Measurements from ENCODE around the gene GPR142.

The GPR142 gene

GRCh38 chr17:74330446-74330845, 36.9 kb upstream of the GPR142 start:
- Histone ChIP-seq H3K9ac (ENCODE audit: insufficient read length) (no peak overlapping the region), H3K36me3 (ENCODE audit: insufficient read depth, low read length) (no peaks in the 10 kb centered on the region), H3K9me3 (ENCODE audit: low read depth, low read length) (no peaks in the 10 kb centered on the region), H3K4me3 (no peak overlapping the region), H3K27ac (no peak overlapping the region)
- TF ChIP-seq POLR2AphosphoS5 (IDR thresholded peaks at IDR 0.05; ENCODE audit: borderline replicate concordance, low read depth, low read length) (no peak), EZH2 (IDR thresholded peaks at IDR 0.05) (no peak), FOXP2 (optimal IDR thresholded peaks at IDR 0.05; ENCODE audit: control extremely low read depth, extremely low read length, insufficient read depth) (no peak)
- no peak for DNase-seq (ENCODE audit: low read depth, low spot score)

- TF ChIP-seq POLR2AphosphoS5 (IDR thresholded peaks at IDR 0.05; ENCODE audit: borderline replicate concordance, low read depth, low read length): no peak
- no peak for TF ChIP-seq EZH2 (IDR thresholded peaks at IDR 0.05)
- TF ChIP-seq FOXP2 (optimal IDR thresholded peaks at IDR 0.05; ENCODE audit: control extremely low read depth, extremely low read length, insufficient read depth): no peak
- no peak for DNase-seq (ENCODE audit: low read depth, low spot score)
- H3K9me3 ChIP-seq (ENCODE audit: low read depth, low read length): no peaks in the 10 kb centered on the region
- H3K4me3 ChIP-seq: no peak overlapping the region
- H3K9ac ChIP-seq (ENCODE audit: insufficient read length): no peak overlapping the region
- H3K27ac ChIP-seq: no peak overlapping the region
- no peaks in the 10 kb centered on the region for H3K36me3 ChIP-seq (ENCODE audit: insufficient read depth, low read length)
These were observed 35.2 kb upstream of the GPR142 start for GRCh38 chr17:74332017-74332650.

- H3K27ac ChIP-seq: no peak overlapping the region
- TF ChIP-seq EZH2 (IDR thresholded peaks at IDR 0.05) (no peak), FOXP2 (optimal IDR thresholded peaks at IDR 0.05; ENCODE audit: control extremely low read depth, extremely low read length, insufficient read depth) (no peak), POLR2AphosphoS5 (IDR thresholded peaks at IDR 0.05; ENCODE audit: borderline replicate concordance, low read depth, low read length) (no peak)
- no peak for DNase-seq (ENCODE audit: low read depth, low spot score)
These were observed 34.5 kb upstream of the GPR142 start for GRCh38 chr17:74332763-74333283.

GRCh38 chr17:74334393-74335039, 32.8 kb upstream of the GPR142 start:
- Histone ChIP-seq H3K9ac (ENCODE audit: insufficient read length) (no peak overlapping the region), H3K27ac (no peak overlapping the region), H3K4me3 (no peak overlapping the region), H3K36me3 (ENCODE audit: insufficient read depth, low read length) (no peaks in the 10 kb centered on the region), H3K9me3 (ENCODE audit: low read depth, low read length) (no peaks in the 10 kb centered on the region)
- no peak for TF ChIP-seq POLR2AphosphoS5 (IDR thresholded peaks at IDR 0.05; ENCODE audit: borderline replicate concordance, low read depth, low read length)
- no peak for TF ChIP-seq EZH2 (IDR thresholded peaks at IDR 0.05)
- no peak for TF ChIP-seq FOXP2 (optimal IDR thresholded peaks at IDR 0.05; ENCODE audit: control extremely low read depth, extremely low read length, insufficient read depth)
- no peak for DNase-seq (ENCODE audit: low read depth, low spot score)

More at GRCh38 chr17:74332763-74333283, 34.5 kb upstream of the GPR142 start:
- Histone ChIP-seq H3K9me3 (ENCODE audit: low read depth, low read length) (no peaks in the 10 kb centered on the region), H3K36me3 (ENCODE audit: insufficient read depth, low read length) (no peaks in the 10 kb centered on the region), H3K9ac (ENCODE audit: insufficient read length) (no peak overlapping the region), H3K4me3 (no peak overlapping the region)

- H3K4me3 ChIP-seq: no peak overlapping the region
- no peak overlapping the region for H3K27ac ChIP-seq
- H3K36me3 ChIP-seq (ENCODE audit: insufficient read depth, low read length): no peaks in the 10 kb centered on the region
- H3K9me3 ChIP-seq (ENCODE audit: low read depth, low read length): no peaks in the 10 kb centered on the region
- no peak for DNase-seq (ENCODE audit: low read depth, low spot score)
- TF ChIP-seq POLR2AphosphoS5 (IDR thresholded peaks at IDR 0.05; ENCODE audit: borderline replicate concordance, low read depth, low read length) (no peak), EZH2 (IDR thresholded peaks at IDR 0.05) (no peak), FOXP2 (optimal IDR thresholded peaks at IDR 0.05; ENCODE audit: control extremely low read depth, extremely low read length, insufficient read depth) (no peak)
- no peak overlapping the region for H3K9ac ChIP-seq (ENCODE audit: insufficient read length)
These were observed 31.7 kb upstream of the GPR142 start for GRCh38 chr17:74335529-74336062.

GRCh38 chr17:74336307-74336706, 31.0 kb upstream of the GPR142 start:
- H3K9ac ChIP-seq (ENCODE audit: insufficient read length): no peak overlapping the region
- H3K36me3 ChIP-seq (ENCODE audit: insufficient read depth, low read length): no peaks in the 10 kb centered on the region
- TF ChIP-seq FOXP2 (optimal IDR thresholded peaks at IDR 0.05; ENCODE audit: control extremely low read depth, extremely low read length, insufficient read depth) (no peak), EZH2 (IDR thresholded peaks at IDR 0.05) (no peak), POLR2AphosphoS5 (IDR thresholded peaks at IDR 0.05; ENCODE audit: borderline replicate concordance, low read depth, low read length) (no peak)
- no peaks in the 10 kb centered on the region for H3K9me3 ChIP-seq (ENCODE audit: low read depth, low read length)
- no peak for DNase-seq (ENCODE audit: low read depth, low spot score)
- no peak overlapping the region for H3K27ac ChIP-seq
- H3K4me3 ChIP-seq: no peak overlapping the region

- no peak overlapping the region for H3K27ac ChIP-seq
- H3K4me3 ChIP-seq: no peak overlapping the region
- H3K9me3 ChIP-seq (ENCODE audit: low read depth, low read length): no peaks in the 10 kb centered on the region
- no peak overlapping the region for H3K9ac ChIP-seq (ENCODE audit: insufficient read length)
- no peaks in the 10 kb centered on the region for H3K36me3 ChIP-seq (ENCODE audit: insufficient read depth, low read length)
- no peak for DNase-seq (ENCODE audit: low read depth, low spot score)
- TF ChIP-seq EZH2 (IDR thresholded peaks at IDR 0.05) (no peak), POLR2AphosphoS5 (IDR thresholded peaks at IDR 0.05; ENCODE audit: borderline replicate concordance, low read depth, low read length) (no peak), FOXP2 (optimal IDR thresholded peaks at IDR 0.05; ENCODE audit: control extremely low read depth, extremely low read length, insufficient read depth) (no peak)
These were observed 29.3 kb upstream of the GPR142 start for GRCh38 chr17:74337834-74338500.

Measured in SK-N-MC (cell line).